ENCODE results near the gene UMODL1. TPM values are rescaled to one million over a fixed set of nuclear protein-coding genes. Genes with fewer than 3 reads are reported as not detected.

Gene UMODL1
- total RNA-seq, 1 experiment from 2014 or later = not detected

GRCh38 chr21:42151148-42151947 lies 80.2 kb downstream of the UMODL1 start:
- H4K20me1 ChIP-seq (ENCODE audit: control insufficient read depth, insufficient read depth, insufficient read length) = no peaks in the 10 kb centered on the region
- H3K27ac ChIP-seq (ENCODE audit: insufficient read length, low read depth, low read length) = no peak overlapping the region
- no peak overlapping the region for H4K8ac ChIP-seq (replicated peaks; ENCODE audit: insufficient read length, low read depth, low read length)
- H2AFZ ChIP-seq (ENCODE audit: low read length) = no peak overlapping the region
- no peak overlapping the region for H4K5ac ChIP-seq (ENCODE audit: insufficient read length, low read depth, low read length)
- no peak overlapping the region for H2BK120ac ChIP-seq (ENCODE audit: low read depth, low read length, poor library complexity, severe bottlenecking)
- Mint-ChIP-seq H3K36me3 (ENCODE audit: insufficient read depth in 1 of 3, low read depth in 3 of 3) (no peaks in the 10 kb centered on the region), H3K4me1 (no peaks in the 10 kb centered on the region; a peak in 1 of 4 replicates), H3K27ac (peak overlapping the region in 1 of 3 experiments; percentile 80; a peak in 2 of 7 replicates), H3K9me3 (no peaks in the 10 kb centered on the region), H3K27me3 (ENCODE audit: low read depth) (peaks cover 2% of the 10 kb centered on the region), H3K4me3 (no peak overlapping the region)
- H3K79me2 ChIP-seq (ENCODE audit: insufficient read depth, low read length) = no peaks in the 10 kb centered on the region
- H3K18ac ChIP-seq (ENCODE audit: insufficient read length, low read depth, low read length) = no peak overlapping the region
- H3K9ac ChIP-seq (ENCODE audit: extremely low read depth, insufficient read length, low read length) = no peak overlapping the region
- no peak overlapping the region for H3K4me2 ChIP-seq (ENCODE audit: insufficient read depth, insufficient read length, low read length)
- H2BK15ac ChIP-seq (ENCODE audit: low read depth, low read length) = no peak overlapping the region
- H2BK12ac ChIP-seq (ENCODE audit: insufficient read length, low read depth, low read length) = no peak overlapping the region
- no peak overlapping the region; the same call in 1 of the 2 replicates for H3K14ac ChIP-seq (ENCODE audit: insufficient read depth, low read length)
- no peaks in the 10 kb centered on the region for H3K9me3 ChIP-seq (ENCODE audit: control insufficient read depth, low read depth, low read length)
- H3K27me3 ChIP-seq (ENCODE audit: insufficient read depth, low read length) = no peaks in the 10 kb centered on the region
- H3K23me2 ChIP-seq (ENCODE audit: insufficient read length, low read depth, low read length, poor library complexity, severe bottlenecking) = no peaks in the 10 kb centered on the region
- TF ChIP-seq, protein P1, sequence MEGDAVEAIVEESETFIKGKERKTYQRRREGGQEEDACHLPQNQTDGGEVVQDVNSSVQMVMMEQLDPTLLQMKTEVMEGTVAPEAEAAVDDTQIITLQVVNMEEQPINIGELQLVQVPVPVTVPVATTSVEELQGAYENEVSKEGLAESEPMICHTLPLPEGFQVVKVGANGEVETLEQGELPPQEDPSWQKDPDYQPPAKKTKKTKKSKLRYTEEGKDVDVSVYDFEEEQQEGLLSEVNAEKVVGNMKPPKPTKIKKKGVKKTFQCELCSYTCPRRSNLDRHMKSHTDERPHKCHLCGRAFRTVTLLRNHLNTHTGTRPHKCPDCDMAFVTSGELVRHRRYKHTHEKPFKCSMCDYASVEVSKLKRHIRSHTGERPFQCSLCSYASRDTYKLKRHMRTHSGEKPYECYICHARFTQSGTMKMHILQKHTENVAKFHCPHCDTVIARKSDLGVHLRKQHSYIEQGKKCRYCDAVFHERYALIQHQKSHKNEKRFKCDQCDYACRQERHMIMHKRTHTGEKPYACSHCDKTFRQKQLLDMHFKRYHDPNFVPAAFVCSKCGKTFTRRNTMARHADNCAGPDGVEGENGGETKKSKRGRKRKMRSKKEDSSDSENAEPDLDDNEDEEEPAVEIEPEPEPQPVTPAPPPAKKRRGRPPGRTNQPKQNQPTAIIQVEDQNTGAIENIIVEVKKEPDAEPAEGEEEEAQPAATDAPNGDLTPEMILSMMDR (conservative IDR thresholded peaks at IDR 0.05) = no peak
- H3K4ac ChIP-seq (ENCODE audit: low read depth, low read length) = no peak overlapping the region
- no peak overlapping the region for H2BK5ac ChIP-seq (ENCODE audit: insufficient read length, low read length)
- no peak overlapping the region for H4K91ac ChIP-seq (ENCODE audit: insufficient read length, low read depth, low read length)
- peak; percentile 23 for DNase-seq
- H3T11ph ChIP-seq (ENCODE audit: low read length) = no peak overlapping the region
- no CpG with 5 or more reads among the region's 12 CpGs for WGBS (ENCODE audit: extremely low coverage, insufficient read length, low lambda C conversion rate)
- H3K23ac ChIP-seq (ENCODE audit: insufficient read length, low read depth, low read length) = no peak overlapping the region
- H3K56ac ChIP-seq (ENCODE audit: insufficient read length, low read depth, low read length) = no peak overlapping the region
- H2BK20ac ChIP-seq (ENCODE audit: low read depth, low read length, poor library complexity, severe bottlenecking) = no peak overlapping the region
- no peak overlapping the region for H2AK5ac ChIP-seq (ENCODE audit: insufficient read length, low read length)
- H3K79me1 ChIP-seq (ENCODE audit: insufficient read depth, low read depth, low read length, poor library complexity, severe bottlenecking) = no peaks in the 10 kb centered on the region
- H3K4me1 ChIP-seq (ENCODE audit: insufficient read depth, low read length) = no peaks in the 10 kb centered on the region
